Measurements from ENCODE around the gene RGMA.

The RGMA gene

DNA sequence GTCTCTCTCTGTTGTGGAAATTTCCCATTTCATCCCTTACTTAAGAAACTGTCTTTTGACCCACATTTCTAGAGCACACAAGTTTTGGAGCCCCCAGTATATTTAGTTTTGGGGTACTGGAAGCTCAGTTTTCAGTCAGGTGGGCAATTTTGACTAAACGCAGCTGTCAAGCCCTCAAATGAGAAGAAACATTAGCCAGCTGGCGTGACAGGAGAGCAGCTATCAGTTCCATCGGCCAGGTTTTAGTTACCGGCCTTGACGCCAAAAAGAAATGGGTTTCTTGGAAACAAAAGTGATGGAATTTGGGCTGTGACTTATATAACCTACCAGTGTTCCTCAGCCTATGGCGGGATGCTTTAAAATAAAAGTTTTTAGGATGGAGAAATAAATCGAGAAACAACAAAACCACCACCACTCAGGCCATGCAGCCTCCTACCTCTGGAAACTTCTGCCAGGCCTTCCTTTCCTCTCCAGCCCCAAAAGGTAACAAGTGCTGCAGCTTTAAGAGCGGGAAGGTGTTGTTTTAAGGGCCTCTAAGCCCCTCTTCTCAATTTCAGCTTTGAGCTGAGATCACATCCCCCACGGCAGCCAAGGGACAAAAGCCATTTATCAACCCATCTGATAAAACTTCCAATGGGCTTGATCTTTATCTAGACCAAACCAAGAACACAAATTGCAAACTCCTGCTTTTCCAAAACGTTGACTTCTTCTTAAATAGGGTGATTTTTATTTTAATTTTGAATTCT, 18.3 kb downstream of the RGMA start:
- Histone ChIP-seq H4K8ac (ENCODE audit: low read depth, low read length) (no peak overlapping the region), H3K27ac (ENCODE audit: low read depth, low read length) (no peak overlapping the region), H2AK5ac (ENCODE audit: low read length) (no peak overlapping the region), H2BK15ac (replicated peaks; ENCODE audit: low read depth) (no peak overlapping the region), H3K18ac (ENCODE audit: low read length) (no peak overlapping the region), H3K79me1 (ENCODE audit: low read length) (peaks cover 1% of the 10 kb centered on the region), H3K27me3 (ENCODE audit: insufficient read depth, low read length, poor library complexity) (no peaks in the 10 kb centered on the region), H3K4me2 (ENCODE audit: low read length) (no peak overlapping the region), H3K23ac (ENCODE audit: low read length) (no peak overlapping the region), H4K5ac (ENCODE audit: low read length) (no peak overlapping the region), H2BK120ac (ENCODE audit: low read depth, low read length) (no peak overlapping the region), H3K36me3 (ENCODE audit: control insufficient read depth, insufficient read depth, low read length) (no peaks in the 10 kb centered on the region), H3K56ac (ENCODE audit: low read length) (peak overlapping the region; percentile 94), H3K4me1 (ENCODE audit: control insufficient read depth, low read depth, low read length) (peaks cover 10% of the 10 kb centered on the region), H3K79me2 (ENCODE audit: control insufficient read depth, insufficient read depth, low read length) (no peaks in the 10 kb centered on the region), H3K9ac (ENCODE audit: low read length) (no peak overlapping the region), H2BK5ac (ENCODE audit: low read length) (no peak overlapping the region), H3K4me3 (ENCODE audit: low read length) (no peak overlapping the region), H3K4ac (ENCODE audit: low read depth, low read length) (no peak overlapping the region)
- WGBS (ENCODE audit: extremely low coverage, insufficient coverage, low lambda C conversion rate), result no CpG with 5 or more reads among the region's 10 CpGs
- DNase-seq, result peak; percentile 51

DNA sequence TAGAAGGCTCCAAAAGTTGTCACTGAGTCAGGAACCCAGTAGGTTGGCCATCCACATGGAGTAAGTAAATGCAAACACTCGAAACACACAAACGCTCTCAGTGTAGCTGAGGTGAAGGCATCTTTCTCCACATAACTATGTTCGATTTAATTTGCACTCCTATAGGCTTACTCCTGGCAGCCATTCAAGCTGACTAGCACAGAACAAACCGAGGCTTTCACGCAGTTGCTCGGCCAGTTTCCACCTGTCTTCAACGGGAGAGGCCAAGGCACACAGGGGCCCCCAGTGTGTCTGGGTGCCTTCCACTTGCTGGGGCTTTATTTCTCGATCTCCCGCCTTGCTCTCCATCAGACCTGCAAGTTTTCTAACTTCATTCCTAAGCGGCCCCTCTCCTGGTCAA, 18.9 kb downstream of the RGMA start:
- Histone ChIP-seq H3K27me3 (ENCODE audit: insufficient read depth, low read length, poor library complexity) (no peaks in the 10 kb centered on the region), H3K9ac (ENCODE audit: low read length) (no peak overlapping the region), H3K4me2 (ENCODE audit: low read length) (no peak overlapping the region), H4K8ac (ENCODE audit: low read depth, low read length) (no peak overlapping the region), H2BK5ac (ENCODE audit: low read length) (no peak overlapping the region), H3K79me2 (ENCODE audit: control insufficient read depth, insufficient read depth, low read length) (no peaks in the 10 kb centered on the region), H3K27ac (ENCODE audit: low read depth, low read length) (no peak overlapping the region), H4K5ac (ENCODE audit: low read length) (no peak overlapping the region), H2BK15ac (replicated peaks; ENCODE audit: low read depth) (no peak overlapping the region), H3K4me3 (ENCODE audit: low read length) (no peak overlapping the region), H3K56ac (ENCODE audit: low read length) (no peak overlapping the region), H2BK120ac (ENCODE audit: low read depth, low read length) (no peak overlapping the region), H3K18ac (ENCODE audit: low read length) (no peak overlapping the region), H2AK5ac (ENCODE audit: low read length) (no peak overlapping the region), H3K79me1 (ENCODE audit: low read length) (peaks cover 1% of the 10 kb centered on the region), H3K23ac (ENCODE audit: low read length) (no peak overlapping the region), H3K36me3 (ENCODE audit: control insufficient read depth, insufficient read depth, low read length) (no peaks in the 10 kb centered on the region), H3K4me1 (ENCODE audit: control insufficient read depth, low read depth, low read length) (peaks cover 10% of the 10 kb centered on the region), H3K4ac (ENCODE audit: low read depth, low read length) (no peak overlapping the region)
- WGBS (ENCODE audit: extremely low coverage, insufficient coverage, low lambda C conversion rate), result no CpG with 5 or more reads among the region's 10 CpGs
- DNase-seq, result no peak

DNA sequence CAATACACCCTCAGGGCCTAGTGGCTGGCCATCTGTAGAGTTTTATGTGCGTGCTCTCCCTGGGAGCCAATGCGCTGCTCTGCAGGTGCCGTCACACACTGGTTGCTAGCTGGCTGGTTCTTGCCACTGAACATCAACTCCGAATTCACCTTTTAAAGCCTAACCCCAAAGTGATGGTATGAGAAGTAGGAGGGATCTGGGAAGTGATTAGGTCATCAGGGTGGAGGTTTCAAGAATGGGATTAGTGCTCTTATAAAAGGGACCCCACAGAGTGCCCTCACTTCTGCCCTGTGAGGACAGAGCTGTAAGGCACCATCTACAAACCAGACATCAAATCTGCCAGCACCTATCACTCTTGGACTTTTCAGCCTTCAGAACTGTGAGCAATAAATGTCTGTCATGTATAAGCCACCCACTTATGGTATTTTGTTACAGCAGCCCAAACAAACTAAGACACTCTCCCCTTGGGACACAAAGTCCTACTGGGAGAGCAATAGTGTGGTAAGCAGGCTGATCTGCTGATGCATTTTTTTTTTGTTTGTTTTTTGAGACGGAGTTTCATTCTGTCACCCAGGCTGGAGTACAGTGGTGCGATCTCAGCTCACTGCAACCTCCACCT, 20.3 kb downstream of the RGMA start:
- no peak overlapping the region for H2BK5ac ChIP-seq (ENCODE audit: low read length)
- H4K5ac ChIP-seq (ENCODE audit: low read length), result no peak overlapping the region
- H2BK120ac ChIP-seq (ENCODE audit: low read depth, low read length), result no peak overlapping the region
- WGBS (ENCODE audit: extremely low coverage, insufficient coverage, low lambda C conversion rate), result no CpG with 5 or more reads among the region's 6 CpGs
- H3K56ac ChIP-seq (ENCODE audit: low read length), result no peak overlapping the region
- no peak overlapping the region for H2AK5ac ChIP-seq (ENCODE audit: low read length)
- H3K27ac ChIP-seq (ENCODE audit: low read depth, low read length), result no peak overlapping the region
- H3K18ac ChIP-seq (ENCODE audit: low read length), result no peak overlapping the region
- peaks cover 10% of the 10 kb centered on the region for H3K4me1 ChIP-seq (ENCODE audit: control insufficient read depth, low read depth, low read length)
- H3K79me2 ChIP-seq (ENCODE audit: control insufficient read depth, insufficient read depth, low read length), result no peaks in the 10 kb centered on the region
- no peak overlapping the region for H3K9ac ChIP-seq (ENCODE audit: low read length)
- peaks cover 1% of the 10 kb centered on the region for H3K79me1 ChIP-seq (ENCODE audit: low read length)
- H2BK15ac ChIP-seq (replicated peaks; ENCODE audit: low read depth), result no peak overlapping the region
- H3K36me3 ChIP-seq (ENCODE audit: control insufficient read depth, insufficient read depth, low read length), result no peaks in the 10 kb centered on the region
- H3K4ac ChIP-seq (ENCODE audit: low read depth, low read length), result no peak overlapping the region
- DNase-seq, result no peak
- no peaks in the 10 kb centered on the region for H3K27me3 ChIP-seq (ENCODE audit: insufficient read depth, low read length, poor library complexity)
- no peak overlapping the region for H3K23ac ChIP-seq (ENCODE audit: low read length)
- no peak overlapping the region for H4K8ac ChIP-seq (ENCODE audit: low read depth, low read length)
- H3K4me2 ChIP-seq (ENCODE audit: low read length), result no peak overlapping the region
- H3K4me3 ChIP-seq (ENCODE audit: low read length), result no peak overlapping the region

DNA sequence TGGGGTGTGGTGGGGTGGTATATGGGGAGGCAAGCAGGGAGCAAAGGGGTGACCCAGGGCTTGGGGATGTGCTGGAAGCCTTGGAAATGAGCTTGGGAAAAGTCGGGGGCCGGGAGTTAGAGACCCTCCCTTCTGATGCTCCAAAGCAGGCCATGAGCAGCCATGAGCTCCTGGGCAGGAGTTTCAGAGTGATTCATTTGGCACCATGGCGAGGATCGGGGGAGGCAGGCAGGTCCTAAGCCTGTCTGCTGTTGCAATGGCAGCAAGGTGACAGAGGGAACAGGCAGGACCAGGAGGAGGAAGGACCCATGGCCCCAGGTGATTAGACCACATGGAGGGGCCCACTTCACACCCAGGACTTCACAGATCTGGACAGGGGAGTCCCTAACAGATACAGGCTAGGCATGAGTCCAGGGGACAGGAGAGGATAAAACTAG, 21.3 kb downstream of the RGMA start:
- Histone ChIP-seq H3K36me3 (ENCODE audit: control insufficient read depth, insufficient read depth, low read length) (no peaks in the 10 kb centered on the region), H3K18ac (ENCODE audit: low read length) (no peak overlapping the region), H2BK120ac (ENCODE audit: low read depth, low read length) (no peak overlapping the region), H3K4me2 (ENCODE audit: low read length) (no peak overlapping the region), H3K27me3 (ENCODE audit: insufficient read depth, low read length, poor library complexity) (no peaks in the 10 kb centered on the region), H3K27ac (ENCODE audit: low read depth, low read length) (no peak overlapping the region), H3K4me1 (ENCODE audit: control insufficient read depth, low read depth, low read length) (peaks cover 10% of the 10 kb centered on the region), H2AK5ac (ENCODE audit: low read length) (no peak overlapping the region), H3K4me3 (ENCODE audit: low read length) (no peak overlapping the region), H2BK15ac (replicated peaks; ENCODE audit: low read depth) (no peak overlapping the region), H3K9ac (ENCODE audit: low read length) (no peak overlapping the region), H4K5ac (ENCODE audit: low read length) (no peak overlapping the region), H2BK5ac (ENCODE audit: low read length) (no peak overlapping the region), H3K23ac (ENCODE audit: low read length) (no peak overlapping the region), H4K8ac (ENCODE audit: low read depth, low read length) (no peak overlapping the region), H3K79me1 (ENCODE audit: low read length) (peaks cover 1% of the 10 kb centered on the region), H3K4ac (ENCODE audit: low read depth, low read length) (no peak overlapping the region), H3K79me2 (ENCODE audit: control insufficient read depth, insufficient read depth, low read length) (no peaks in the 10 kb centered on the region), H3K56ac (ENCODE audit: low read length) (no peak overlapping the region)
- no peak for DNase-seq
- no CpG with 5 or more reads among the region's 4 CpGs for WGBS (ENCODE audit: extremely low coverage, insufficient coverage, low lambda C conversion rate)

DNA sequence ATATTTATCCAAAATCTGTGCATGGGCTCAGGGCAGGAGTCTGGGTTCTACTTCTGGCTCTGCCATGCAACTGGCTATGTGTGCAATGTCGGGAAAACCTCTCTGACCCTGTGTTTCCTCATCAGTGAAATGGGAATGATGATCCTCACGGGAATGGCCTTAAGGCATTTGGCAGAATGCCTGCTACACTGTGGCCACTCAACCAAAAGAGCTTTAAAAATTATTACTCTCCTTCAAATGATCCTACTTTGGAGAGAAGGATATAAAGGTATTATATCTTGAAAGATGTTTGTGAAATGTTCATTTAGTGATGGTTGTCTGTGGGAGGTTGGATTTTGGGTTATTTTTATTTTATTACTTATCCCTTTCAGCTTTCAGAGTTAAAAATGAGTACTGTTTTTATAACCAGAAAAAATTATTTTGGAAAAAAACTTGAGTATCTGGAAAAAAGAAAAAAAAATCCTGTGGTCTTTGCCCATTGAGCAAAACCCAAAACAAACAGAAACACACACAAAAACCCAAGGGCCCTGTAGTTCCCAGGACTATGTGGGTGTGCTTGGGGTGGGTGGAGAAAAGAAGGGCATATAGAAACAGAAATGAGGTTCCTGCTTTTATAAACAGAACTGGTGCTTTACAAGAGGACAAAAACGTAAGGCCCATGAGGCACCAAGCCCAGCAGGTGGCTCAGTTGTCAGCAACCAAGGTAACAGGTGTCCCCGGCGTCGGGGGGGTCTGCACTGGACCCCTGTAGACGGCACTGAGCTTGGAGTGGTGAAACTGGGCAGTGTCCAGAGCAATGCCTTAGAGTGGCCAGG, 22.0 kb downstream of the RGMA start:
- H3K27me3 ChIP-seq (ENCODE audit: insufficient read depth, low read length, poor library complexity), result no peaks in the 10 kb centered on the region
- no peak overlapping the region for H4K8ac ChIP-seq (ENCODE audit: low read depth, low read length)
- H3K56ac ChIP-seq (ENCODE audit: low read length), result no peak overlapping the region
- no peak overlapping the region for H3K4me3 ChIP-seq (ENCODE audit: low read length)
- no peak overlapping the region for H3K4ac ChIP-seq (ENCODE audit: low read depth, low read length)
- H3K36me3 ChIP-seq (ENCODE audit: control insufficient read depth, insufficient read depth, low read length), result no peaks in the 10 kb centered on the region
- no CpG with 5 or more reads among the region's 7 CpGs for WGBS (ENCODE audit: extremely low coverage, insufficient coverage, low lambda C conversion rate)
- H3K79me1 ChIP-seq (ENCODE audit: low read length), result peaks cover 1% of the 10 kb centered on the region
- no peak overlapping the region for H2BK120ac ChIP-seq (ENCODE audit: low read depth, low read length)
- H2BK5ac ChIP-seq (ENCODE audit: low read length), result no peak overlapping the region
- H3K79me2 ChIP-seq (ENCODE audit: control insufficient read depth, insufficient read depth, low read length), result no peaks in the 10 kb centered on the region
- H3K23ac ChIP-seq (ENCODE audit: low read length), result no peak overlapping the region
- no peak overlapping the region for H3K4me2 ChIP-seq (ENCODE audit: low read length)
- DNase-seq, result no peak
- no peak overlapping the region for H3K18ac ChIP-seq (ENCODE audit: low read length)
- no peak overlapping the region for H3K27ac ChIP-seq (ENCODE audit: low read depth, low read length)
- no peak overlapping the region for H4K5ac ChIP-seq (ENCODE audit: low read length)
- H3K4me1 ChIP-seq (ENCODE audit: control insufficient read depth, low read depth, low read length), result peaks cover 10% of the 10 kb centered on the region
- no peak overlapping the region for H3K9ac ChIP-seq (ENCODE audit: low read length)
- H2BK15ac ChIP-seq (replicated peaks; ENCODE audit: low read depth), result no peak overlapping the region
- no peak overlapping the region for H2AK5ac ChIP-seq (ENCODE audit: low read length)

Data from mesendoderm (in vitro differentiated cells).